ENCODE measurements around the gene MARK2.

MARK2 gene

DNA sequence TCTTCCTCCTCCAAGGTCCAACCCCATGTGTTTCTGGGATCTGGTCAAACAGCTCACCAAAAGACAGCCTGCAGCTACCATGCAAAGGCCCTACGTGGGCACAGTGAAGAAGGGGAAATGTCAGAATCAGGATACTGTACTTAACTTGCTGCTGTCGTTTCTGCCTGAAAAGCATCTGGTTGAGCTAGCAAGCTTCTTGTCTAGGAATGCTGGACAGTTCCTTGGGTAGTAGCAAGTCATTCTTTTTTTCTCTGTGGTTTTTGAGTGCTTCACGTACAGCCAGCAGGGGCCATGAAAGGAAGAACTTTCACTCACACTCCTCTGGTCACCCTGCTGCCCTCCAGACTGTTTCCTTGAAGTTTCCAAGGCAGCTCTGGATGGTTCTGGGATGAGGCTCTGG lies 53.3 kb downstream of the MARK2 start:
- H3K27ac ChIP-seq = no peak overlapping the region
- TF ChIP-seq, protein P1, sequence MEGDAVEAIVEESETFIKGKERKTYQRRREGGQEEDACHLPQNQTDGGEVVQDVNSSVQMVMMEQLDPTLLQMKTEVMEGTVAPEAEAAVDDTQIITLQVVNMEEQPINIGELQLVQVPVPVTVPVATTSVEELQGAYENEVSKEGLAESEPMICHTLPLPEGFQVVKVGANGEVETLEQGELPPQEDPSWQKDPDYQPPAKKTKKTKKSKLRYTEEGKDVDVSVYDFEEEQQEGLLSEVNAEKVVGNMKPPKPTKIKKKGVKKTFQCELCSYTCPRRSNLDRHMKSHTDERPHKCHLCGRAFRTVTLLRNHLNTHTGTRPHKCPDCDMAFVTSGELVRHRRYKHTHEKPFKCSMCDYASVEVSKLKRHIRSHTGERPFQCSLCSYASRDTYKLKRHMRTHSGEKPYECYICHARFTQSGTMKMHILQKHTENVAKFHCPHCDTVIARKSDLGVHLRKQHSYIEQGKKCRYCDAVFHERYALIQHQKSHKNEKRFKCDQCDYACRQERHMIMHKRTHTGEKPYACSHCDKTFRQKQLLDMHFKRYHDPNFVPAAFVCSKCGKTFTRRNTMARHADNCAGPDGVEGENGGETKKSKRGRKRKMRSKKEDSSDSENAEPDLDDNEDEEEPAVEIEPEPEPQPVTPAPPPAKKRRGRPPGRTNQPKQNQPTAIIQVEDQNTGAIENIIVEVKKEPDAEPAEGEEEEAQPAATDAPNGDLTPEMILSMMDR (IDR thresholded peaks at IDR 0.05) = no peak
- no peak for TF ChIP-seq ZFX (IDR thresholded peaks at IDR 0.05; ENCODE audit: borderline replicate concordance)

DNA sequence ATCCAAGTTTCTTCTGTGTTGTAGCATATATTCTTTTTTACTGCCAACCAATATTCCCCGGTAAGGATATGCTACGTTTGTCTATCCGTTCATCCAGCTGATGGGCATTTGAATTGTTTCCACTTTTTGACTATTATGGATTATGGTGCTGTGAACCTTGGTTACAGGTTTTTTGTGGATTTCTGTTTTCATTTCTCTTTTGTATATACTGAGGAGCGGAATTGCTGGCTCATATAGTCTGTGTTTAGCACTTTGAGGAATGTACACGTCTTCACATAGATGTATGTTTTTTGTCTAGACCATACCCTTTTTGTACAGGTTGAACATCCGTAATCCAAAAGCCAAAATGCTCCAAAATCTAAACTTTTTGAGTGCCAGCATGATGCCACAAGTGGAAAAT lies 54.4 kb downstream of the MARK2 start:
- no peak overlapping the region for H3K27ac ChIP-seq
- TF ChIP-seq ZFX (IDR thresholded peaks at IDR 0.05; ENCODE audit: borderline replicate concordance) = no peak
- TF ChIP-seq, protein P1 (IDR thresholded peaks at IDR 0.05) = no peak

DNA sequence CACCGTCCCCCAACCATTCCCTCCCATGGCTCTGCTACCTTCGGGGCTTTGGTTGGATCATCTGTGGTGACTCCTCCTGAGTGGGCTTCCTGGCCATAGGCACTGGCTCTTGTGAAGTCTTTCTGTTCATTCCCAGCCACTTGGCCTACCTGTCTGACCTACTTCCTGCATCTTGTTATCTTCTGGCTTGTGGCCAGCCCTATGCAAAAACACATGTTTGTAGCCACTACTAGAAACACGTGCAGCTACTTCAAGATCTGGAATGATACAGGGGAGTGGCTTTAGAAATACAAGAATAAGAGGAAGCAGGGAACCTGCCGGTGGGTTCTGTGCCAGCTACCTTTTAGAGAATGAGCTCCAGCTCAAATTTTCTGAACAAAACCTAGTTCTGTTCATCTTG lies 57.2 kb downstream of the MARK2 start:
- no peak overlapping the region for H3K27ac ChIP-seq
- no peak for TF ChIP-seq ZFX (IDR thresholded peaks at IDR 0.05; ENCODE audit: borderline replicate concordance)

DNA sequence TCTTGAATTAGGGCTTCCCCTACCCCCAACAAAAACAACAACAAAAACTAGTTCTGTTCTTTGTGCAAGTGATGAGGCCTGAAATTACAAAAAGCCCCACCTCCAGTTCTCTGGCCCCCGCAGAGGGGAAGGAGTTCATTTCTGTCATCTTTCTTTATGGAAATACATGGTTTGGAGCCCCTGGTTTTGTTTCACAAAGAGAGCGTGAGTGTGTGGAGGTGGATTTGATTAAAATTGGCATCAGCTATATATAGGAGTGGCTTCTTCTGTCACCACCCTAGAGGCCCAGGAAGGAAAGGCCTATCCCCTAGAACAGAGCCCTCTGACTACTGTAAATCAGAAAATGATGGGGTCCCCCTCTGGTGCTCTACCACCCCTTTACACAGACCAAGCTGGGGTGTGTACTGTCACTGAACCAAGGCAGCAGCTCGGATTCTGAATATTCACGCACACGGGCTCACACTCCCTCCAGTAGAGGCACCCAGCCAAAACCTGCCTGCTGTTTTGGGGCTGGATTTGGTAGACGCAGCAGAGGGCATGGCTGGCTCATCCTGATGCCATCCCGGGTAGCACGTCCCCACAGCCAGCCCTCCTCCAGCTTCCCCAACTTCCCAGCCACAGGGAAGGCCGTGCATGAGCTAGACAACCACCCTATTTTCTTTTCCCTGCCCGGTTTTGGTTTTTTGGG lies 58.7 kb downstream of the MARK2 start:
- H3K27ac ChIP-seq = no peak overlapping the region
- TF ChIP-seq ZFX (IDR thresholded peaks at IDR 0.05; ENCODE audit: borderline replicate concordance) = no peak
- TF ChIP-seq, protein P1 (IDR thresholded peaks at IDR 0.05) = no peak

DNA sequence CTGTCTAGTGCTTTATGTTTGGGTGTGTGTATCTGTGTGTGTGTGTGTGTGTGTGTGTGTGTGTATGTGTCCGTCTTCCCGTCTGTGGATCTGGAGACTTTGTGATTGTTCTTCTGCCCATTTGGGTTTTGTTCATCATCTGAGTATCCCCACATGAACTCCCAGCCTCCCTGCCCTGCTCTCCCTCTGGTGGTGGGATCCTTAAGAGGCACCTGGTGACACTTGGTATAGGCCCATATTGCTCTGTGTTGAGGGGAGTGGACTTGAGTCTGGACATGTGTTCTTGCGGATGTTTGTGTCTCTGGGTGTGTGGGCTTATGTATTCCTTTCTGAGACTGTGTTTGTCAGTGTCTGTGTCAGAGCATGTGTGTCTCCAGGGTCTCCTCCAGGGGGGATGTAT lies 62.8 kb downstream of the MARK2 start:
- no peak for TF ChIP-seq ZFX (IDR thresholded peaks at IDR 0.05; ENCODE audit: borderline replicate concordance)
- TF ChIP-seq, protein P1 (IDR thresholded peaks at IDR 0.05) = no peak; the same call in 1 of the 2 replicates
- no peak overlapping the region for H3K27ac ChIP-seq

DNA sequence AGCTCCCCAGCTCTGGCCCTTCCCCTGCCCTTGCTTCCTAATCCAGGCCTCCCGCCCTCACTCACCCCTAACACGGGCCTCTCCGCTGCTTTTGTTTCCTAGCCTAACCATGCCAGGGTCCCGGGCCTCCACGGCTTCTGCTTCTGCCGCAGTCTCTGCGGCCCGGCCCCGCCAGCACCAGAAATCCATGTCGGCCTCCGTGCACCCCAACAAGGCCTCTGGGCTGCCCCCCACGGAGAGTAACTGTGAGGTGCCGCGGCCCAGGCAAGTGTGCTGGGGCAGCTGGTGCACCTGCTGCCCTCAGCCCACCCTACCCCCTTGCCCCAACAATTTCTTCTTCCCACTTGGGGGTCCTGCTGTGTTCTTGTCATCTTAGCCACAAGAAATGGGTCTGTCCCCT lies 65.0 kb downstream of the MARK2 start:
- H3K27ac ChIP-seq = no peak overlapping the region
- TF ChIP-seq, protein P1 (IDR thresholded peaks at IDR 0.05) = no peak
- no peak for TF ChIP-seq ZFX (IDR thresholded peaks at IDR 0.05; ENCODE audit: borderline replicate concordance)

DNA sequence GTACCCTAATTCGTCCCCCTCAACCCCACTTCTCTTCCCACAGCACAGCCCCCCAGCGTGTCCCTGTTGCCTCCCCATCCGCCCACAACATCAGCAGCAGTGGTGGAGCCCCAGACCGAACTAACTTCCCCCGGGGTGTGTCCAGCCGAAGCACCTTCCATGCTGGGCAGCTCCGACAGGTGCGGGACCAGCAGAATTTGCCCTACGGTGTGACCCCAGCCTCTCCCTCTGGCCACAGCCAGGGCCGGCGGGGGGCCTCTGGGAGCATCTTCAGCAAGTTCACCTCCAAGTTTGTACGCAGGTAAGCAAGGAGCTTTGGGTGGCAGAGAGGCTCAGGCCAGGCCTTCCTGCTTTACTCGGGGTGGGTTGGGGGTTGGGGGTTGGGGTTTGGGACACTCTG lies 65.8 kb downstream of the MARK2 start:
- no peak overlapping the region for H3K27ac ChIP-seq
- TF ChIP-seq, protein P1 (IDR thresholded peaks at IDR 0.05) = no peak
- TF ChIP-seq ZFX (IDR thresholded peaks at IDR 0.05; ENCODE audit: borderline replicate concordance) = no peak

DNA sequence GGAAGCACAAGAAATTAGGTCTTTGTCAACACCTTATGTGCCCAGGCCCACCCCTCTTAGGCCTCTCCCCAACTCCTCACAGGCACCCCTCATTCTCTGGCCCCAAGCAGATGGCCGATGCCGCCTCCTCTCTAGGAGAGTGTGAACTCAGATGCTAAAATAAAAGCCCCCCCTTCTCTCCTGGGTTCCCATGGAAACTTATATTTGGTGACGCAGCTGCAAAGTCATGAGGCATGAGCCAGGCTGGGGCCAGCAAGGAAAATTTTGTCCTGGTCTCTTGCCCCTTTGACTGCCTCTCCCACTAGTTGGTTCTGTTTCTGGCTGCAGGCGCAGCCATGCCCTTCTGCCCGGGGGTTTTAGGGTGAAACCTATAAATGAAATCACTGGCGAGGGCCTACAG lies 66.3 kb downstream of the MARK2 start:
- no peak for TF ChIP-seq ZFX (IDR thresholded peaks at IDR 0.05; ENCODE audit: borderline replicate concordance)
- TF ChIP-seq, protein P1 (IDR thresholded peaks at IDR 0.05) = no peak
- no peak overlapping the region for H3K27ac ChIP-seq
